A549 (cell line): ENCODE results near the gene ARRDC4.

ENCODE experiments used
- CHD2 ChIP-seq: fragments of 150-350 bp; IDR thresholded peaks from 2 replicates; pipeline ENCODE4 v1.6.1; 2014; ENCODE audit warnings: low read length; ENCODE audit not compliant: partially characterized antibody
- CTCF ChIP-seq: fragments of >200 bp; sonication (Bioruptor Twin); formaldehyde crosslinking; IDR thresholded peaks from 3 replicates; pipeline ENCODE4 v1.5.1; 2016
- ESRRA ChIP-seq: fragments of 150-350 bp; IDR thresholded peaks from 2 replicates; pipeline ENCODE4 v1.6.1; 2014; ENCODE audit warnings: mild to moderate bottlenecking, low read length, borderline replicate concordance
- PHF8 ChIP-seq: fragments of 200-600 bp; sonication (generic); IDR thresholded peaks from 2 replicates; pipeline ENCODE4 v1.6.1; 2016; ENCODE audit warnings: low read depth, mild to moderate bottlenecking, antibody characterized with exemption, moderate library complexity, borderline replicate concordance
- POLR2A ChIP-seq: IDR thresholded peaks from 2 replicates; pipeline ENCODE4 v1.6.1; 2012; ENCODE audit warnings: mild to moderate bottlenecking, low read length
- RARB ChIP-seq: fragments of 250-450 bp; sonication (Bioruptor Pico); IDR thresholded peaks from 2 replicates; pipeline ENCODE4 v1.8.0; 2021; ENCODE audit warnings: mild to moderate bottlenecking, moderate library complexity
- ZFP36 ChIP-seq: fragments of 450-650 bp; IDR thresholded peaks from 2 replicates; pipeline ENCODE4 v1.6.1; 2014; ENCODE audit warnings: borderline replicate concordance; ENCODE audit not compliant: partially characterized antibody

DNA sequence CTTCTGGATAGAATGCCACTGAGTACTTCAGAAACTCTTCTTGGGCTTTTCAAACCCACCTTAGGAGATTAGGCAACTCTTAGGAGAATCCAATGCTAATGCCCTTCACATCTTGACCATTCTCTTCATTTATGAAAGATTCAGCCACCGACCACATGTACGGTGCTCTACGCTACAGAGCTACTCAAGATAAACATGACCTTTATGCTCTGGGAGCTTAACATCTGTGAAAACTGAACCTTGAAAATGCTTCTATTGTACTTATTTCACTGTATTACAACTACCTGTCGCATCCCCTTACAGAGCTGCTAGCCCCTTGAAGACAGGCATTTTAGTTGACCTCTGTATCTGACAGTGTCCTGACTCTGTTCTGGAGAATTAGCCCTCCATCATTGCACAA lies 19.5 kb upstream of the ARRDC4 start:
- TF ChIP-seq CTCF, result no peak
- TF ChIP-seq ZFP36, result no peak
- no peak for TF ChIP-seq CHD2
- no peak for TF ChIP-seq RARB (CRISPR knock-in tag)
- TF ChIP-seq ESRRA, result no peak
- no peak for TF ChIP-seq PHF8
- TF ChIP-seq POLR2A, result no peak
